Hepatocyte (in vitro differentiated cells): Measurements from ENCODE around the gene SGMS1. TPM values are rescaled to one million over a fixed set of nuclear protein-coding genes. Genes with fewer than 3 reads are reported as not detected.

Source experiments
- DNase-seq: peaks from one replicate; pipeline ENCODE4 v3.0.0-alpha.2; 2016; ENCODE audit warnings: low spot score
- H2AFZ ChIP-seq: fragments of 200-600 bp; sonication (generic); 2 replicates; pipeline ENCODE4 v1.6.0; 2016; ENCODE audit warnings: antibody characterized with exemption, mild to moderate bottlenecking
- H3K27ac ChIP-seq: fragments of 200-600 bp; sonication (generic); 2 replicates; pipeline ENCODE4 v1.5.1; 2016; ENCODE audit warnings: mild to moderate bottlenecking
- H3K27me3 ChIP-seq: fragments of 200-600 bp; sonication (generic); 2 replicates; pipeline ENCODE4 v1.6.1; 2016
- H3K36me3 ChIP-seq: fragments of 200-600 bp; sonication (generic); replicated peaks from 2 replicates; pipeline ENCODE4 v1.5.1; 2016; ENCODE audit warnings: low read depth; ENCODE audit not compliant: insufficient read depth
- H3K4me1 ChIP-seq: fragments of 200-600 bp; sonication (generic); 2 replicates; pipeline ENCODE4 v1.5.1; 2016; ENCODE audit warnings: mild to moderate bottlenecking, moderate library complexity; ENCODE audit not compliant: insufficient read depth
- H3K4me2 ChIP-seq: fragments of 200-600 bp; sonication (generic); 2 replicates; pipeline ENCODE4 v1.6.0; 2016
- H3K4me3 ChIP-seq: fragments of 200-600 bp; sonication (generic); 2 replicates; pipeline ENCODE4 v1.5.1; 2016; ENCODE audit warnings: mild to moderate bottlenecking
- H3K79me2 ChIP-seq: fragments of 200-600 bp; sonication (generic); 2 replicates; pipeline ENCODE4 v1.6.0; 2017; ENCODE audit warnings: mild to moderate bottlenecking
- H3K9me2 ChIP-seq: fragments of 200-600 bp; sonication (generic); replicated peaks from 2 replicates; pipeline ENCODE4 v1.6.0; 2017; ENCODE audit warnings: mild to moderate bottlenecking; ENCODE audit not compliant: insufficient read depth
- H3K9me3 ChIP-seq: fragments of 200-600 bp; sonication (generic); 2 replicates; pipeline ENCODE4 v1.5.1; 2016; ENCODE audit warnings: low read depth, mild to moderate bottlenecking
- H4K20me1 ChIP-seq: fragments of 200-600 bp; sonication (generic); 2 replicates; pipeline ENCODE4 v1.6.0; 2016; ENCODE audit warnings: mild to moderate bottlenecking; ENCODE audit not compliant: insufficient read depth, poor library complexity, severe bottlenecking
- CTCF ChIP-seq: fragments of 200-600 bp; sonication (generic); IDR thresholded peaks from 2 replicates; pipeline ENCODE4 v1.5.1; 2016; ENCODE audit warnings: antibody characterized with exemption, mild to moderate bottlenecking; ENCODE audit not compliant: poor library complexity
- EZH2 ChIP-seq: fragments of 200-600 bp; sonication (generic); IDR thresholded peaks from 2 replicates; pipeline ENCODE4 v1.6.1; 2016; ENCODE audit warnings: antibody characterized with exemption, mild to moderate bottlenecking, borderline replicate concordance
- EZH2phosphoT487 ChIP-seq: fragments of 200-600 bp; sonication (generic); IDR thresholded peaks from one replicate; pipeline ENCODE4 v1.6.1; 2018; ENCODE audit warnings: antibody characterized with exemption, mild to moderate bottlenecking, low read depth, moderate library complexity; ENCODE audit not compliant: unreplicated experiment, severe bottlenecking
- WGBS: methylation state at CpG from one replicate; pipeline ENCODE4 v1.1.6; 2016; ENCODE audit warnings: low lambda C conversion rate; ENCODE audit errors: missing lambda C conversion rate; 5-methylcytosine and 5-hydroxymethylcytosine counted together
- polyA plus RNA-seq: library from polyadenylated mRNA; unstranded; fragments of >200 nt; fragmentation: Nextera tagmentation; extraction: Ambion mirVana; gene quantifications from 2 replicates; pipeline ENCODE4 v1.2.1, GENCODE V29; 2016
- total RNA-seq: library from RNA; depleted of rRNA; stranded (reverse); fragments of >200 nt; gene quantifications from 2 replicates; pipeline ENCODE4 v1.2.3, GENCODE V29; 2014

SGMS1 gene
- total and polyA plus RNA-seq, 2 experiments from 2014 or later = 28.1 to 87.8 TPM

GRCh38 chr10:50634479-50634878 is 10.7 kb upstream of the SGMS1 start:
- Histone ChIP-seq H3K4me3 (no peak overlapping the region), H3K4me2 (no peak overlapping the region), H4K20me1 (no peaks in the 10 kb centered on the region), H3K36me3 (no peaks in the 10 kb centered on the region), H3K27me3 (no peaks in the 10 kb centered on the region), H3K9me2 (no peaks in the 10 kb centered on the region), H2AFZ (no peak overlapping the region), H3K27ac (no peak overlapping the region), H3K4me1 (no peaks in the 10 kb centered on the region), H3K9me3 (no peaks in the 10 kb centered on the region), H3K79me2 (no peaks in the 10 kb centered on the region)
- no peak for DNase-seq
- TF ChIP-seq EZH2phosphoT487 (no peak), EZH2 (no peak), CTCF (no peak)
- 77% methylated on average over 1 of the region's 1 CpG for WGBS

GRCh38 chr10:50631052-50631451 is 7.3 kb upstream of the SGMS1 start:
- Histone ChIP-seq H3K27ac (no peak overlapping the region), H3K9me2 (no peaks in the 10 kb centered on the region), H3K36me3 (no peaks in the 10 kb centered on the region), H4K20me1 (no peaks in the 10 kb centered on the region), H3K4me2 (no peak overlapping the region), H2AFZ (no peak overlapping the region), H3K4me1 (no peaks in the 10 kb centered on the region), H3K27me3 (no peaks in the 10 kb centered on the region), H3K79me2 (no peaks in the 10 kb centered on the region), H3K4me3 (no peak overlapping the region), H3K9me3 (no peaks in the 10 kb centered on the region)
- no peak for DNase-seq
- 97% methylated on average over 25 of the region's 30 CpGs for WGBS
- no peak for TF ChIP-seq CTCF
- no peak for TF ChIP-seq EZH2
- TF ChIP-seq EZH2phosphoT487 = no peak

- Histone ChIP-seq H3K4me2 (no peak overlapping the region), H4K20me1 (no peaks in the 10 kb centered on the region), H3K4me3 (no peak overlapping the region), H3K9me3 (no peaks in the 10 kb centered on the region), H3K79me2 (no peaks in the 10 kb centered on the region), H3K27me3 (no peaks in the 10 kb centered on the region), H3K9me2 (no peaks in the 10 kb centered on the region), H3K27ac (no peak overlapping the region), H3K4me1 (no peaks in the 10 kb centered on the region), H3K36me3 (no peaks in the 10 kb centered on the region), H2AFZ (no peak overlapping the region)
- TF ChIP-seq EZH2phosphoT487 = no peak
- no peak for TF ChIP-seq EZH2
- TF ChIP-seq CTCF = no peak
- WGBS = 61% methylated on average over 3 of the region's 3 CpGs
- no peak for DNase-seq
Measured at GRCh38 chr10:50629495-50630122, 5.9 kb upstream of the SGMS1 start.

- no peak overlapping the region for H3K4me3 ChIP-seq
- H3K79me2 ChIP-seq = no peaks in the 10 kb centered on the region
- H3K4me2 ChIP-seq = no peak overlapping the region
- H3K4me1 ChIP-seq = no peaks in the 10 kb centered on the region
- TF ChIP-seq EZH2phosphoT487 (no peak), CTCF (no peak), EZH2 (no peak)
- no peaks in the 10 kb centered on the region for H4K20me1 ChIP-seq
- no peaks in the 10 kb centered on the region for H3K27me3 ChIP-seq
- no peak overlapping the region for H2AFZ ChIP-seq
- 86% methylated on average over 4 of the region's 4 CpGs for WGBS
- H3K9me3 ChIP-seq = no peaks in the 10 kb centered on the region
- H3K27ac ChIP-seq = no peak overlapping the region
- H3K36me3 ChIP-seq = no peaks in the 10 kb centered on the region
- no peaks in the 10 kb centered on the region for H3K9me2 ChIP-seq
- DNase-seq = no peak
Measured at GRCh38 chr10:50627896-50628295, 4.1 kb upstream of the SGMS1 start.
